Mesothelial cell of epicardium (in vitro differentiated cells): ENCODE results near the gene KIAA1671. TPM values are rescaled to one million over a fixed set of nuclear protein-coding genes. Genes with fewer than 3 reads are reported as not detected.

Source experiments
- DNase-seq, 2 experiments: peaks; one replicate each; pipeline ENCODE4 v3.0.0; 2021; ENCODE audit warnings: low spot score in 2 of 2; ENCODE audit not compliant: unreplicated experiment in 2 of 2
- H3K27ac Mint-ChIP-seq: 2 replicates; pipeline ENCODE4 v1.8.0; 2021; ENCODE audit warnings: mixed read lengths
- H3K27me3 Mint-ChIP-seq: 2 replicates; pipeline ENCODE4 v1.8.0; 2021; ENCODE audit warnings: low read depth, mixed read lengths
- H3K36me3 Mint-ChIP-seq: 2 replicates; pipeline ENCODE4 v1.8.0; 2021; ENCODE audit warnings: mixed read lengths
- H3K4me1 Mint-ChIP-seq: 2 replicates; pipeline ENCODE4 v1.8.0; 2021; ENCODE audit warnings: mixed read lengths
- H3K4me3 Mint-ChIP-seq: 2 replicates; pipeline ENCODE4 v1.8.0; 2021; ENCODE audit warnings: mild to moderate bottlenecking, moderate library complexity, mixed read lengths
- H3K9me3 Mint-ChIP-seq: 2 replicates; pipeline ENCODE4 v1.8.0; 2021; ENCODE audit warnings: mixed read lengths
- CTCF ChIP-seq: fragments of 200-600 bp; sonication (generic); IDR thresholded peaks from one replicate; pipeline ENCODE4 v1.5.0; 2021; ENCODE audit warnings: antibody characterized with exemption; ENCODE audit not compliant: unreplicated experiment
- total RNA-seq: library from RNA; stranded (reverse); gene quantifications from 3 replicates; pipeline ENCODE4 v1.2.1, GENCODE V29; 2021

Gene KIAA1671
- total RNA-seq, 1 donor from 2014 or later: 21.8 TPM

- DNase-seq: no peak
- peaks cover 11% of the 10 kb centered on the region for H3K36me3 Mint-ChIP-seq
- H3K4me3 Mint-ChIP-seq: no peak overlapping the region
- H3K9me3 Mint-ChIP-seq: peaks cover 5% of the 10 kb centered on the region
- peaks cover 6% of the 10 kb centered on the region for H3K4me1 Mint-ChIP-seq
- TF ChIP-seq CTCF: no peak
- H3K27me3 Mint-ChIP-seq: no peaks in the 10 kb centered on the region
- no peak overlapping the region for H3K27ac Mint-ChIP-seq
Observed at GRCh38 chr22:25012741-25013143, 60.2 kb downstream of the KIAA1671 start.

GRCh38 chr22:25013607-25014006 lies 61.1 kb downstream of the KIAA1671 start:
- H3K27ac Mint-ChIP-seq: peak overlapping the region; percentile 18
- H3K27me3 Mint-ChIP-seq: no peaks in the 10 kb centered on the region
- peaks cover 6% of the 10 kb centered on the region for H3K4me1 Mint-ChIP-seq
- peaks cover 11% of the 10 kb centered on the region for H3K36me3 Mint-ChIP-seq
- TF ChIP-seq CTCF: no peak
- DNase-seq: no peak
- no peak overlapping the region for H3K4me3 Mint-ChIP-seq
- peaks cover 5% of the 10 kb centered on the region for H3K9me3 Mint-ChIP-seq

- Mint-ChIP-seq H3K4me1 (peaks cover 6% of the 10 kb centered on the region), H3K4me3 (no peak overlapping the region), H3K9me3 (peaks cover 10% of the 10 kb centered on the region), H3K27me3 (no peaks in the 10 kb centered on the region), H3K27ac (no peak overlapping the region), H3K36me3 (peaks cover 13% of the 10 kb centered on the region)
- DNase-seq: no peak
- TF ChIP-seq CTCF: no peak
Observed at GRCh38 chr22:25014896-25015755, 62.6 kb downstream of the KIAA1671 start.

- H3K27me3 Mint-ChIP-seq: no peaks in the 10 kb centered on the region
- no peak for TF ChIP-seq CTCF
- H3K36me3 Mint-ChIP-seq: peaks cover 13% of the 10 kb centered on the region
- peaks cover 10% of the 10 kb centered on the region for H3K9me3 Mint-ChIP-seq
- no peak overlapping the region for H3K4me3 Mint-ChIP-seq
- peaks cover 6% of the 10 kb centered on the region for H3K4me1 Mint-ChIP-seq
- DNase-seq: no peak
- H3K27ac Mint-ChIP-seq: no peak overlapping the region
Observed at GRCh38 chr22:25016311-25016710, 63.8 kb downstream of the KIAA1671 start.

- Mint-ChIP-seq H3K4me3 (no peak overlapping the region), H3K27ac (no peak overlapping the region), H3K4me1 (peaks cover 6% of the 10 kb centered on the region), H3K27me3 (no peaks in the 10 kb centered on the region), H3K9me3 (peaks cover 10% of the 10 kb centered on the region), H3K36me3 (peaks cover 13% of the 10 kb centered on the region)
- no peak for TF ChIP-seq CTCF
- DNase-seq: no peak
Observed at GRCh38 chr22:25018009-25018408, 65.5 kb downstream of the KIAA1671 start.
